GM12874 (cell line): Measurements from ENCODE around the gene FEN1.

ENCODE experiments used
- CTCF ChIP-seq: IDR thresholded peaks from 2 replicates; pipeline ENCODE4 v1.5.1; 2011; ENCODE audit warnings: low read depth, mild to moderate bottlenecking, control low read depth, low read length, moderate library complexity; ENCODE audit not compliant: insufficient read depth

Gene FEN1

GRCh38 chr11:61846362-61847020, 53.8 kb downstream of the FEN1 start:
- no peak for TF ChIP-seq CTCF
